GM21529 (cell line): Measurements from ENCODE around the gene COMT.

Source experiments
- ATAC-seq: cut with Tn5 transposase; IDR thresholded peaks from one replicate; pipeline ENCODE4 v1.9.1; 2021; ENCODE audit not compliant: unreplicated experiment

COMT gene

DNA sequence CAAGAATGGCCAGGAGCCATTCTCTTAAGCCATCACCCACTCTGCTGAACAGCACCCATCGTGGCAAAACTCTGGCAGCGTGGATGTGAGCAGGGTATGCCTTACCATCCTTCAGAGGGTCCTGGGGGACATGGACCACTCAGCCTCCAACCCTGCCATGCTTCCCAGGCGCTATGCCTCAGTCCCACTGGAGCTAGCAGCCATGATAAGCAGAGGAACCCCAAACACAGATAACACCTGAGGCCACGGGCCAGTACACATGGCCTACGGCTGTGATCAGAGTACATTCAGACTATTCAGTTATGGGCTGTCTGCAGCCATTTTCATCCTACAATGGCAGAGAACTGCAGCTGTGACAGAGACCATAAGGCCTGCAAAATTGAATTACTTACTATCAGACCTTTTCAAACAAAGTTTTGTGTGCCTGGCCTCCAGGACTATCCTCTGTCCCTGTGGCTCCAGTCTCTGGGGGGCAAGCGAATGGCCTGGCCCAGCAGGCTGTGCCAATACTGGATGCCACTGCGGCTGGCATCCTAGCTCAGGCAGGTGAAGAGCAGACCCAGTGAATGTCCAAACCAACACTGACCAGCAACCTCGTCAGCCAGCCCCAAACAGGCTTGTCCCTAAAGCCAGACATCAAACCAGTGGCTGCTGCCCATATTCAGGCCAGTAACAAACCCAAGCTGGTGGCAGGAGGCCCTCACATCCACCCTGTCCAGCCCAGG lies 68.2 kb downstream of the COMT start:
- no peak for ATAC-seq

DNA sequence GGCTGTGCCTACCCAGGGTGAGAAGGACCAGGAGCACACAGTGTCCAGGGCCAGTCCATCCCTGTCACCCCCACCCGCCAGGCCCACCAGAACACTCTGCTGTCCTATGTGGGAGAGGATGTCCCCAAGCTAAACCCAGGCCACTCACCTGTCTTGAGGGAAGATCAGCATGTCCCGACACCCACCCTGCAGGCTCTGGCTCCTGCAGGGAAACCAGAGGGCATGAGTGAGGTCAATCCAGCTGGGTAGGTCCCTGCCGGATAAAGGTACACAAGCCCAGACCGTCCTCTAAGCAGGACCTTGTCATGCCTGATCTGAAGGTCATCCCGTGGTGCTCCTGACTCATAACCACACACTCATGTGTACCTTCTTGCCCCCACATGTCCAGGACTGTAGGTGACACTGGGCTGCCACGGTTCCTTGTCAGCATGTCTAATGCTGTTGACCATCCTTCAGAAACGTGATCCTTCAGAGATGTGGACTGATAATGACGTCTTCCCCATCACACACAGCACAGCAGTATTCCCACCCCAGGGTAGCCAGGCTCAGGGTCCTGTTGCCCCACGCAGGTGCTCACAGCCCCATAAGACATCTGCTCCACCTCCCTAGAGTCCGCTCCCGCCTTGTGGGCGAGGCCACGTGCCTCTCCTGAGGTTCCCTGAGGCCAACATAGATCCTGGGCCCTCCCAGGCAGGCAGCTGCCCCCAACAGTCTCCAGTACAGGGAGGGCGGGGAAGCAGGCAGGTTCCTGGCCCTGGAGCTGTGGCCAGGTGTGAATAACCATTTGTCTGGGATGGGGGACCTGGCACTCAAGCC lies 68.9 kb downstream of the COMT start:
- no peak for ATAC-seq

DNA sequence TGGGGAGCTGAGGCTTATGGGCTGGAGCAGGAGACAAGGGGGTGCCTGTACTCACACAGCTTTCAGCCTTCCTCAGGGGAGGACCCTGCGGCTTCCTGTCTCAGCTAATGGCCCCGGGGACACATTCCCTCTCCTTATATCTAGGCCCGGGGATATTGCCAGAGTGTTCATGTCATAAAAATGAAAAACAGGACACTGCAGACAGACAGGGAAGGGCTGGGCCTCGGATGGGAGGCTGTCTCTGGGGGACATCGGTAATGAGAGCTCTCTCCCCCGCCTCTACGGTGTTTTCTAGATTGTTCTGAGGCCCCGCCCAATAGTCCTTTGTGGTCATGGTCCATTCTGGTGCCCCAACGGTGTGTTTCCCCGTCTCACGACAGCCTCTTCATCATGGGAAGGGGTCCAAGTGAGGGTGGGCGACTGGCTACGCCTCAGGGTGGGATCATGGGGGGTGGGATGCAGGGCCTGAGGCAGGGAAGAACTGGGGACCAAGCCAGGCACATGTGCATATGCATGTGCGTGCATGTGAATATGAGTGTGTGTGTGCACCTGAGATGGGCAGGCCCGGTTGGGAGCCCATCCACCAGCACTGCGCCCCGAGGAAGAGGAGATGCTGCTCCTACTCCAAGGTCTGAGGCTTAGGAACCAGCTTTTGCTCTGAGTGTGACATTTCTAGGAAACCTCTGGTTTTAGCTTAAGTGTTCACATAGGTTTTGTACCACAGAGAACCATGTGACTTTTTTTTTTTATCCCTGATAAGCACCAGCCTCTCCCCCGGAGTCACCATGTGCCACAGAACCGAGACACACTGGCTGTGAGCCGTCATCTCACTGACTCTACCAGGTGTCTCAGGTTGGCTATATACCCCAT lies 69.8 kb downstream of the COMT start:
- no peak for ATAC-seq

DNA sequence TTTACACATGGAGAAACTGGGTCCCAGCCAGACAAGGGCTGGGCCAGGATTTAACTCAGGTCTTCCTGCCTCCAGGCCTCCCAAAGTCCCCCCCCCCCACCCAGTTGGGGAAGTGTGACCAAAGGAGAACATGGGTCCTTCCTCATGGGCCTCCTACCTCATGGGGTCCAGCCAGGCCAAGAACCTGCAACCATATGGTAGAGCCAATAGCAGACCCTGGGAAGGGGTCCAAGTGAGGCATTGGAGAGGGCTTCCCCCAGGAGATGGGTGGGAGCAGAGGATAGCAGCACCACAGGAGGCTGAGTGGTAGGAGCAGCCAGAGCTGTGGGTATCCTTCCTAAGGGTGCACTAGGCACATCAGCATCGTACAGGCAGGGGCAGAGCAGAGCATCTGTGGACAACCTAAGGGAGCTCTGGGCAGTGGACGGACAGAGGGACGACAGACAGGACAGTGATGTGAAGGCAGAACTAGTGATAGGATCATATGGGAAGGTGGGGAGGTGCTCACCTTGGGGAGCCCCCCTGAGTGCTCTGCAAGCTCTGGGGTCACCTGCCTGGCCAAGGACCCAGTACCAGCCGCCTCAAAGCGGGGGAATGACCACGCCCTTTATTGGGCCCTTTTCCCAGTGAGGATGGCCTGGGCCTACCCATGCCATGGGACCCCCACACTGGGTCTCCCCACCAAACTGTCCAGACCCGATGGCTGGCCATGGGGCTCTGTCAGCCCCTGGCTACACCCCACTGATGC lies 70.6 kb downstream of the COMT start:
- no peak for ATAC-seq

DNA sequence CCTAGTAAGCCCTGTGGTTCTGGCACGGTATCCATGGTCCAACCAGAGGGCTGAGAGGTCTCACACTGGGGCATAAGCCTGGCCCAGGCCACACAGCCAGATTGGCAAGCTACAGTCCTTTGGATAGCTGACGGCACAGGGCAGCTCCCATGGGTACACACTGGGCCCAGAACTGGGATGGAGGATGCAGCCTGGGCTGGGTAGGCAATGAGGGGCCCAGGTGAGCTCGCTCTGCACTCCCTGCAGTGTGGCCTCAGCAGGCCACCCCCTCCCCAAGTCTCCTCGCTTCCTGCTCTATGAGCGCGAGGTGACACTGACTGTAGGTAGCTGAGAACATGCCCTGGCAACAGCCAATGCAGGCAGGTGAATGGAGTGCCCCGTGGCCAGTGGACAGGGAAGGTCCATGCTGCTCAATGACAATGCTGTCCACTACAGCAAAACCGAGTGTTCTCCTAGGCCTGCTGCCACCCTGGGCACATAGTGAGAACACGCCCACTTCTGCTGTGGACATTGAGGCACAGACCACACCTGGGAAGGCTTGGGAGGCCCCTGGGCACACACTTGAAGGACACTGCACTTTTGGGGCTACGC lies 71.3 kb downstream of the COMT start:
- no peak for ATAC-seq

DNA sequence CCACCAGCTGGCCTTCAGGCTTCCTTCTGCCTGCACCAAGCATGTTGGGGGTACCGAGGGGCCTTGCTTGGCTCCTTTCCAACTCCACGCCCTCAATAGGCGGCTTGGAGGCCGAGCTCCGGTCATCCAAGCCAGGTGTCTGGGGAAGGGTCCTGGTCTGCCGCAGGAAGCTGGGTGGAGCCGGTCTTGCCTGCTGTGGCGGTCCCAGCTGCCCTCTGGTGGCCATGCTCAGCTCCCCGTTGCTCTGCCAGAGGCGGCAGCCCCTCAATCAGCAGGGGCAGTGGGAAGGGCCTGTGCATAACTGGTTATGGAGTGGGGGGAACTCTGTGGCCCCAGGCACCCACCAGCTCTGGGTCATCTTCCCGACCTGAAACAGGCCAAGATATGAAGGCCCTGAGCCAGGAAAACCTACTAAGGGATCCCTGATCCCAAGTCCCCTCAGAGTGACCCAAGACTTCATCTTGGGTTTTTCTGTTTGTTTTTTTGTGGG lies 71.9 kb downstream of the COMT start:
- no peak for ATAC-seq

DNA sequence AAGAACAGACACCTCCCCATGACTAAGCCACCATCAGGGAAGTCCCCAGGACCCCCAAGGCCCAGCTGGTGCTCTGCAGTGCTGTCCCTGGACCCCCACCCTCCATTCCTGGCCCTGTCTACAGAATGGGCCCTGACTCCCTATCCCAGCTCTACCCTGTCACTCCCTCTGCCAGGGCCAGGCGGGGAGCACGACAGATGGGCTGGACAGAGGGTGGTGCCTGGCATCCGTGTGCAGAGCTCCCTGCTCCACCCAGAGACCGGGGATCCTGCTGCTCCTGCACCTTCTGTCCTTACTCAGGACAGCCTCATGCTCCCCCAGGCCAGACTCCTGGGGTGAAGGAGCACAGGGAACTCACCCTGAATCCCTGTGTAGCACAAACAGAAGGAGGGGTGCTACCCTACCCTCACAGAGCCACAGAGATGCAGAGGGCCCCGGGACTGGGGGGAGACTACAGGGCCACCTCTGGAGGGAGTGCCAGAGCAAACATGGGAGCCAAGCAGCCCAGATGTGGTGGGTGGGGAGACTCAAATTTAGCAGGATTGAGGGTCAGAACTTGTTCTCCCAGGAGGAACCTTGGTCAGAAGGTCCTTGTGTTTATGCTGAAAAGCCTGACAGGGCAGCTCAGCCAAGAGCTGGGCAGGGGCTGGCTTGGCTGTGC lies 73.1 kb downstream of the COMT start:
- ATAC-seq: no peak

DNA sequence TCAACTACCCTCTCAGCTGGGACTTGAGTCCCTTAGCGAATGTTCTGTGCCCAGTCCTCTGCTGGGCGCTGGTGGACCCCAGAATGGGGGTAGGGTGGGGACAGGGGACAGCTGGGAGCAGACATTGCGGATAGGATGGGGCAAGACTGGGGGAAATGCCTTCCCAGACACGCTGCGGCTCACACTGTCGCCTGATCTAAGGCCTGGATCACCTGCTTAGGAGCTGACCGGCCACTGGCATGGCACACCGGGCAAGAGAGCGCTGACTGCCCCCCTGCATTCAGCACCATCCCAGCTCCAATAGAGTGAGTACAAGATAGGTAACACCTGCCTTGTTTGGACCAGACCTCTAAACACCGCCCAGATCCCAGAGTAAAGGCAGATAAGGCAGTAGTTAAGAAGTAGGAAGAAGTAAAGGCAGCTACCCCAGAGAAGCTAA lies 73.6 kb downstream of the COMT start:
- no peak for ATAC-seq

DNA sequence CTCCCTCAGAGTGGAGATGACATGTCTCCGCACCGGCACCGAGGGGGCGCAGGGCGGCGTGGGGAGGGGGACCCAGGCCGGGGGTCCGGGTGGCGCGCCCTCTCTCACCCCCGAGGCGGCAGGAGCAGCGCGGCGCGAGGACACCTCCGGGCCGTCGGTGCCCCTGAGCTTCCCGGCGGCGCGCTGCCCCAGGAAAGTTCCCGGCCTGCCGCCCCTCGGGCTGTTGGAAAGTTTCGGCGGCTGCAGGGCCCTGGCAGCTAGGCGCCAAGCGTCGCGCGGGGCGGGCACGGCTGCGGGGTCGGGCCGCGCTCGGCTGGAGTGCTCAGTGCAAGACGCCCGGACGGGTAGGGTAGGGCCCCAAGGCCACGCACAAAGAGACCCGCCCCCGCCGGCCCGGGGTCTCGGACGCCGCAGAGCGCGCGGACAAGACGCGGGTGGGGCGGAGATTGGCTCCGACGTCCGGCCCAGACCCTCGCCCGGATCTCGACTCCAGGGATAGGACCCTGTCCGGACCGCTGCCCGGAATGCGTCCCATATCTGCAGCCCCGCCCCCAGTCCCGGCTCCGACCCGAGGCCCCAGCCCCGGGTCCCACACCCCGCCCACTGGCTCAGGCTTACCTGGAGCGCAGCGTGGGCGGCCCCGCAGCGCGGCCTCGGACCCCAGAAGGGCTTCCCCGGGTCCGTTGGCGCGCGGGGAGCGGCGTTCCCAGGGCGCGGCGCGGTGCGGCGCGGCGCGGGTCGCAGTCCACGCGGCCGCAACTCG lies 74.6 kb downstream of the COMT start:
- no peak for ATAC-seq

DNA sequence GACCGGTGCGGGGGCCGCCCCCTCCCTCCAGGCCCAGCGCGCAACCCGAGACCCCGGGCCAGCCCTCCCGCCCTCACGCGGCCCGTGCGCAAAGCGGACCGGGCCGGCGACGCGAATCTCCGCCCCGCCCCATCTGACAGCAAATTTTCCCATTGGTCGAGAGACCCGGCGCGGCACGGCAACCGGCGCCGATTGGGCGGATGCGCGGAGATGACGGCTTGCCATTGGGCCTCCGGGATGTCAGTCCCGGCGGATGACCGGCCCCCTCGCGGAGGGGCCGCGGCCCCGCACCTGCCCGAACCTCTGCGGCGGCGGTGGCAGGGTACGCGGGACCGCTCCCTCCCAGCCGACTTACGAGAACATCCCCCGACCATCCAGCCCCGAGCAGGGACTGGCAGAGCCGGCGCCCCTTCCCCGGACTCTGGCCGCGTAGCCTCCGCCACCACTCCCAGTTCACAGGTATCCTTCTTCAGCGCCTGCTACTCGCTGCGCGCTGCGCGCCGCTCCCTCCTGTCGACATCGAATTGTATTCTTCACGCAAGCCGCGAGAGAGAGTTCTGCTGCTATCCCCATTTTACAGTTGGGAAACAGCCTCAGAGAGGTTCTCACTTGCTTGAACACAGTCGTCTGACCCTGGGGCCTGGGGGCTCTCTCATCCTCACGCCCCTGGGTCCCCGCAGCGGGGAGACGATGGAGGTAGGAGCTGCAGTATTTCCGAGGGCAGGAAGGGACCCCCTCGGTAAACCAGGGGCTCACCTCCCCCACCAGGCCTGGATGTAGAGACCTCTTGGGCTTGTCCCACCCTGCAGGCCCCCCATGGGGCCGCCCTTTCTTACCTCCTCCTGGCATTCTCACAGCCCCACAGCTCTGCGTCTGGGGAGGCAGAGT lies 75.4 kb downstream of the COMT start, which contains the start of gene ARVCF:
ARVCF (minus strand) TSS at position 90 of the 888 bp plus-strand sequence. CDS start 26,029 bp downstream, outside the sequence.
- ATAC-seq: peak; percentile 54

DNA sequence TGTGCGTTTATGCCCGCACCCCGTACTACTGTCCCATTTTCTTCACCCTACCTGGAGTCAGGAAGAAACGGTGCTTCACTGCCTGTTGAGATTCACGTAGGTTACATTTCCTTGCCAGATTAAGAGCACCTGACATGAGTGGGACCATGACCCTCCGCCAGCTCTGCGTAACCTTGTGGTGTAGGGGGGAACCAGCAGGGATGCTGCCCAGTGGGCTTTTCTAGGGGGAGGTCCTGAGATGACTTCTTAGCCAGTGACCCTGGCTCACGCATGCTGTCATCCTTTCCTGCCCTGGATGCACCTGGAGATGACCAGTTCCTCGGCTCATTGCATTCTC lies 76.0 kb downstream of the COMT start:
- no peak for ATAC-seq

DNA sequence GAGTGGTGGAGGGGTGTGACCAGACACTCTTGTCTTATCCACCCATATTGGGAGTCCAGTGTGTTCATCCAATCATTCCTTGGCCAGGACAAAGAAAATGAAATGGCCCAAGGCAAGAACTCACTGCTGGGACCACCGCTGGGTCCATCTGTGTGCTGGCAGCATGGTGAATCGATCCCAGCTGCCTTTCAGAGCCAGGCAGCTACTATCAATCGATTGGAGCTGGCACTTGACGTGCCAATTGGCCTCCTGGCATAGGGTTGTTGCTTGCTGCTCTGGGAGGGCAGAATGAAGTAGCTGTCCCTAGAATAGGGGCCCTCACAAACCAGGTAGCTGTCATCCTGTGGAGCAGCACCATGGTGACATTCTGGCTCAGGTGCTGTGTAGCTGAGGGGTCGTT lies 76.4 kb downstream of the COMT start:
- no peak for ATAC-seq
